NK-92 (cell line): ENCODE measurements around the gene MYH11.
"Not testable (repeated sequence)": the region's sequence is repeated elsewhere in the genome, so short reads cannot be mapped to it uniquely, and the experiment has no call there.

Source experiments
- DNase-seq: peaks from one replicate; lab custom pipeline; 2025; ENCODE audit not compliant: unreplicated experiment; lab: John Stamatoyannopoulos, UW

Gene MYH11

GRCh38 chr16:15811481-15812400 is 45.1 kb downstream of the MYH11 start:
- no peak for DNase-seq

- DNase-seq: no peak
These were observed 45.9 kb downstream of the MYH11 start for GRCh38 chr16:15810949-15811348.

GRCh38 chr16:15810411-15810810 is 46.4 kb downstream of the MYH11 start:
- no peak for DNase-seq

- not testable (repeated sequence) for DNase-seq
These were observed 47.5 kb downstream of the MYH11 start for GRCh38 chr16:15809297-15809696.

- DNase-seq: no peak
These were observed 48.8 kb downstream of the MYH11 start for GRCh38 chr16:15808071-15808470.

- DNase-seq: no peak
These were observed 49.2 kb downstream of the MYH11 start for GRCh38 chr16:15807603-15808009.

GRCh38 chr16:15803618-15804017 is 53.2 kb downstream of the MYH11 start:
- no peak for DNase-seq

- DNase-seq: no peak
These were observed 56.9 kb downstream of the MYH11 start for GRCh38 chr16:15799851-15800495.

- DNase-seq: no peak
These were observed 58.2 kb downstream of the MYH11 start for GRCh38 chr16:15798671-15799070.

- DNase-seq: no peak
These were observed 59.9 kb downstream of the MYH11 start for GRCh38 chr16:15796885-15797284.

- DNase-seq: no peak
These were observed 61.2 kb downstream of the MYH11 start for GRCh38 chr16:15795615-15796014.

GRCh38 chr16:15792563-15792971 is 64.3 kb downstream of the MYH11 start:
- no peak for DNase-seq

- DNase-seq: no peak
These were observed 66.4 kb downstream of the MYH11 start for GRCh38 chr16:15790458-15790857.

- DNase-seq: not testable (repeated sequence)
These were observed 67.0 kb downstream of the MYH11 start for GRCh38 chr16:15789816-15790215.

GRCh38 chr16:15788846-15789239 is 68.0 kb downstream of the MYH11 start:
- DNase-seq: no peak

- no peak for DNase-seq
These were observed 70.3 kb downstream of the MYH11 start for GRCh38 chr16:15786501-15786900.

GRCh38 chr16:15785386-15786059 is 71.3 kb downstream of the MYH11 start:
- DNase-seq: no peak

- DNase-seq: no peak
These were observed 72.8 kb downstream of the MYH11 start for GRCh38 chr16:15783985-15784384.

GRCh38 chr16:15782573-15783365 is 74.1 kb downstream of the MYH11 start:
- no peak for DNase-seq

GRCh38 chr16:15781650-15782049 is 75.2 kb downstream of the MYH11 start:
- DNase-seq: no peak

- DNase-seq: no peak
These were observed 76.0 kb downstream of the MYH11 start for GRCh38 chr16:15780805-15781204.
